ENCODE data around the gene KATNA1. TPM values are rescaled to one million over a fixed set of nuclear protein-coding genes. Genes with fewer than 3 reads are reported as not detected.
A peak's percentile ranks its signal among the peaks of the same experiment; 100 is the strongest.

Gene KATNA1
- total and polyA plus RNA-seq, 9 of the 15 experiments (the other 6 are each of a cell fraction or from before 2014, with no cell fraction given), result 22.5 to 76.9 (median 45.0) TPM

- TF ChIP-seq BCLAF1 (IDR thresholded peaks at IDR 0.05; ENCODE audit: borderline replicate concordance in 1 of 2, control insufficient read depth in 1 of 2, low read depth in 2 of 2, low read length in 1 of 2) (0 out of 4 replicates have a peak, but pooled peaks of 1 of the 2 experiments have one; percentile 72), ZSCAN29 (IDR thresholded peaks at IDR 0.05) (no peak), VEZF1 (CRISPR knock-in tag; IDR thresholded peaks at IDR 0.05) (peak; percentile 99), PML (IDR thresholded peaks at IDR 0.05; ENCODE audit: low read length) (peak; percentile 64; the same call in 1 of the 2 replicates), ELK1 (CRISPR knock-in tag; IDR thresholded peaks at IDR 0.05) (no peak), RBFOX2 (IDR thresholded peaks at IDR 0.05; ENCODE audit: low read depth, low read length) (peak; percentile 99), ERF (CRISPR knock-in tag; IDR thresholded peaks at IDR 0.05) (no peak), RHOXF2B (CRISPR knock-in tag; conservative IDR thresholded peaks at IDR 0.05) (no peak), NR2F6 (CRISPR knock-in tag; IDR thresholded peaks at IDR 0.05) (peak; percentile 65; the same call in 1 of the 2 replicates), FOXJ2 (tag; IDR thresholded peaks at IDR 0.05) (0 out of 2 replicates have a peak, but pooled peaks have one; percentile 41), PCBP1 (IDR thresholded peaks at IDR 0.05; ENCODE audit: low read depth, low read length, poor library complexity, severe bottlenecking) (peak; percentile 59), ARNT (IDR thresholded peaks at IDR 0.05) (0 out of 4 replicates have a peak, but pooled peaks of 1 of the 2 experiments have one; percentile 15), ZNF133 (CRISPR knock-in tag; IDR thresholded peaks at IDR 0.05) (no peak), NCOR1 (IDR thresholded peaks at IDR 0.05) (no peak; the same call in 1 of the 2 replicates), HOMEZ (CRISPR knock-in tag; IDR thresholded peaks at IDR 0.05) (no peak), CREB5 (CRISPR knock-in tag; IDR thresholded peaks at IDR 0.05) (no peak)
Observed at GRCh38 chr6:149545754-149546471, 102.6 kb downstream of the KATNA1 start, which contains the start of gene PPIL4 (continued).
